Measurements from ENCODE around the gene DLGAP1. TPM values are rescaled to one million over a fixed set of nuclear protein-coding genes. Genes with fewer than 3 reads are reported as not detected.

The DLGAP1 gene
- total and polyA plus RNA-seq, 10 of the 15 experiments (the other 5 are each of a cell fraction or from before 2014, with no cell fraction given): 0.23 to 27.6 (median 1.9) TPM

- TF ChIP-seq RBBP5 (conservative IDR thresholded peaks at IDR 0.05) (no peak), CTCF (IDR thresholded peaks at IDR 0.05 in 2 of 3, conservative IDR thresholded peaks at IDR 0.05 in 1 of 3; ENCODE audit: control insufficient read depth in 2 of 3, extremely low read depth in 1 of 3, insufficient read depth in 1 of 3, low read depth in 3 of 3, low read length in 3 of 3) (no peak), EZH2 (IDR thresholded peaks at IDR 0.05; ENCODE audit: borderline replicate concordance, control insufficient read depth, low read depth, low read length) (no peak), ZNF207 (IDR thresholded peaks at IDR 0.05; ENCODE audit: borderline replicate concordance) (no peak), POLR2AphosphoS5 (IDR thresholded peaks at IDR 0.05; ENCODE audit: low read length) (no peak), ZZZ3 (IDR thresholded peaks at IDR 0.05; ENCODE audit: control insufficient read depth, insufficient read length, low read depth) (no peak), IKZF2 (IDR thresholded peaks at IDR 0.05) (peak; percentile 90), RELB (IDR thresholded peaks at IDR 0.05; ENCODE audit: low read depth) (peak; percentile 49; the same call in 1 of the 2 replicates), ATF3 (IDR thresholded peaks at IDR 0.05; ENCODE audit: borderline replicate concordance, extremely low read depth, low read depth, low read length) (no peak), TBL1XR1 (IDR thresholded peaks at IDR 0.05; ENCODE audit: low read depth, low read length) (no peak), PRDM15 (CRISPR knock-in tag; IDR thresholded peaks at IDR 0.05) (no peak), EP300 (IDR thresholded peaks at IDR 0.05; ENCODE audit: borderline replicate concordance in 1 of 2, control insufficient read depth in 1 of 2, low read depth in 2 of 2, low read length in 2 of 2) (peak; percentile 6 to 46; a peak in 2 of 4 replicates), FOXK2 (IDR thresholded peaks at IDR 0.05) (no peak), PAX5 (IDR thresholded peaks at IDR 0.05; ENCODE audit: borderline replicate concordance, low read depth, low read length) (no peak), IKZF1 (conservative IDR thresholded peaks at IDR 0.05) (peak; percentile 68; the same call in 1 of the 2 replicates), POLR2A (IDR thresholded peaks at IDR 0.05; ENCODE audit: low read depth, low read length) (no peak), ZNF24 (IDR thresholded peaks at IDR 0.05) (no peak), SUZ12 (IDR thresholded peaks at IDR 0.05; ENCODE audit: unreplicated experiment) (no peak), MEF2A (IDR thresholded peaks at IDR 0.05; ENCODE audit: insufficient read depth, low read depth, low read length) (no peak), ATF7 (IDR thresholded peaks at IDR 0.05; ENCODE audit: low read depth) (peak; percentile 61), STAT3 (IDR thresholded peaks at IDR 0.05; ENCODE audit: low read depth, low read length) (no peak), FOS (IDR thresholded peaks at IDR 0.05; ENCODE audit: borderline replicate concordance, extremely low read depth, insufficient read length) (no peak), BMI1 (IDR thresholded peaks at IDR 0.05; ENCODE audit: borderline replicate concordance) (no peak)
These were observed 582.5 kb downstream of the DLGAP1 start (continued) for GRCh38 chr18:3872641-3873040.
